ENCODE results near the gene TMEM245.
"Not testable (repeated sequence)": the region's sequence is repeated elsewhere in the genome, so short reads cannot be mapped to it uniquely, and the experiment has no call there.

Gene TMEM245

DNA sequence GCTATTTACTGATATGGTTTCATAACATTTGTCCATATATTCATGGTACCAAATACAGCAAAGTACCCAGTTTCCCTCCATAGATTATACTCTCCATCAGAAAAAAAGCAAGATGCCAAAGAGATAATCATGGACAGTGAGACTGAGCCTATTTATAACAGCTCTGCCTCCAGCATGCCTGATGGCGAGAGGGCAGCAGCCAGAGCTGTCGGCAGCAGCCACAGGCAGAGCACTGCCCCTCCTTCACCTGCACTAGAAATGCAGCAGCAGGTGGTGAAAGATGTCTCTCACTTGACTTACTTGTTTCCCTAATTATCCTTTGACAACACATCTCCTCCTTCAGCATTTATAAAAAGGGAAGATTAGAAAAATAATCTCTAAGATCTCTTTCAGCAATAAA is 138.9 kb downstream of the TMEM245 start:
- H3K9me3 ChIP-seq (ENCODE audit: control insufficient read depth, low read length) = no peaks in the 10 kb centered on the region
- H3K4me3 ChIP-seq (ENCODE audit: insufficient read depth, low read depth, low read length, poor library complexity, severe bottlenecking) = no peak overlapping the region
- H3K27me3 ChIP-seq (replicated peaks; ENCODE audit: control insufficient read depth, insufficient read depth, low read length, poor library complexity, severe bottlenecking) = no peaks in the 10 kb centered on the region
- H3K4me1 ChIP-seq (ENCODE audit: control insufficient read depth, insufficient read depth, low read length, poor library complexity, severe bottlenecking) = no peaks in the 10 kb centered on the region
- H3K27ac ChIP-seq (ENCODE audit: insufficient read depth, low read length, poor library complexity, severe bottlenecking) = no peak overlapping the region
- no peak for DNase-seq
- H3K36me3 ChIP-seq (ENCODE audit: control insufficient read depth, insufficient read depth, low read length) = no peaks in the 10 kb centered on the region

DNA sequence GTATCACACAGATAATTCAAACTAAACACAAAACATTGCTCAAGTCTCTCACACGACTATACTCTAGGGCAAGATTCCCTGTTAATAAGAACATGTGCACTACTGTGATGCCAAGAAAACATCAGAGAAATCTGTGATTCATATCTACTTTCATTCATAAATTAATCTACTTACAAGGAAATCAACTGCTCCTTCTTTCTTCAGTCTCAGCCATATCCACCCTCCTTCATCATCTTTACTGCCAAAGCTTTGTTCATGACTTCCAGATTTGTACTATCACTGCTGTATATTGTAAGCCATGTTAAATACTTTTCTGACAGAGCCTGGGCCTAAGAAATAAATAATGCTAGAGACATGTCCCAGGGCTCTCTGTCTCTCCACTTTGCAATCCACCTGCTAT is 141.5 kb downstream of the TMEM245 start:
- no peak overlapping the region for H3K27ac ChIP-seq (ENCODE audit: insufficient read depth, low read length, poor library complexity, severe bottlenecking)
- no peaks in the 10 kb centered on the region for H3K4me1 ChIP-seq (ENCODE audit: control insufficient read depth, insufficient read depth, low read length, poor library complexity, severe bottlenecking)
- DNase-seq = no peak
- H3K36me3 ChIP-seq (ENCODE audit: control insufficient read depth, insufficient read depth, low read length) = no peaks in the 10 kb centered on the region
- no peak overlapping the region for H3K4me3 ChIP-seq (ENCODE audit: insufficient read depth, low read depth, low read length, poor library complexity, severe bottlenecking)
- no peaks in the 10 kb centered on the region for H3K9me3 ChIP-seq (ENCODE audit: control insufficient read depth, low read length)
- no peaks in the 10 kb centered on the region for H3K27me3 ChIP-seq (replicated peaks; ENCODE audit: control insufficient read depth, insufficient read depth, low read length, poor library complexity, severe bottlenecking)

DNA sequence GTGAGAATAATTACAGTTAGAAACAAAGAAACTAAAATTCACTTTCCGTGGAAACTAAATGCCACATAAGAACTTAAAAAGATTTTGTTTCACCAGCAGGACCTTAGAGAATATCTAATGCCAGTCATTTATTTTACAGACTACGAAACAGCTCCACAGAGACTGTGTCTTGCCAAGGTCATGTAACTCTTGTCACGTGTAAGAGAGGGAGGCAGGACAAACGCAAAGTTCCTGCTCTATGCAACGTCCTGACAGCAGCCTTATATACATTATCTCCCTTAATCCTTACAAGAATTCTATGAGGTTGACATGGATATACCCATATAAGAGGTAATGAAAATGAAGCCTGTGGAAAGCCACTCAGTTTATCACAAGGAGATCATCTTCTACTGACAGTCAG is 145.9 kb downstream of the TMEM245 start:
- Histone ChIP-seq H3K4me1 (ENCODE audit: control insufficient read depth, insufficient read depth, low read length, poor library complexity, severe bottlenecking) (no peaks in the 10 kb centered on the region), H3K9me3 (ENCODE audit: control insufficient read depth, low read length) (no peaks in the 10 kb centered on the region), H3K36me3 (ENCODE audit: control insufficient read depth, insufficient read depth, low read length) (no peaks in the 10 kb centered on the region), H3K27ac (ENCODE audit: insufficient read depth, low read length, poor library complexity, severe bottlenecking) (no peak overlapping the region), H3K4me3 (ENCODE audit: insufficient read depth, low read depth, low read length, poor library complexity, severe bottlenecking) (no peak overlapping the region), H3K27me3 (replicated peaks; ENCODE audit: control insufficient read depth, insufficient read depth, low read length, poor library complexity, severe bottlenecking) (no peaks in the 10 kb centered on the region)
- no peak for DNase-seq

DNA sequence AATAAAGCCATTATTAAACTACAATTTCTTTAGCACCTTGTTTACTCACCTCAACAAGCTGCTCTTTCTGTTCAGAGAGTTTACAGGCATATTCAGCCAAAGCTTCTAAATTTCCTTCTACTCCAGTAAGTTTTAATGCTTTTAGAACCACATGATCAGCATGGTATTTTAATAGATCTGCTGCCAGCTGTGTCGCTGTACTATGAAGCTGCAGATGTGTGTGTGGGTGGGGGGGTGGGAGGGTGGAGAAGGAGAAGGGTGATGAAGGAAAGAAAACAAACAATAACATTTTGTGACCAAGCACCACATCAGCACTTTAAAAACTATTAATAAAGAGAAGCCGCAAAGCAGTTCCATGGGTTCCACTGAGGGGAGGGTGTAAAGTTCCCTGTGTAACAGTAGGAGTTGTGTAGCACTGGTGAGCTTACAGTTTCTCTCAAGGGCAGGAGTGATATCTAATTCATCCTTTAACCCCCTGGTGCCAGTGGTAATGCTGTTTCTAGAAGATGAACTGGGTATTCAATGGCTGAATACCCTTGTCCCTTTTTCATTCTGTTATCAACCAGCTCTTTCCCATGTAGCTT is 147.0 kb downstream of the TMEM245 start:
- H3K36me3 ChIP-seq (ENCODE audit: control insufficient read depth, insufficient read depth, low read length) = no peaks in the 10 kb centered on the region
- no peak overlapping the region for H3K4me3 ChIP-seq (ENCODE audit: insufficient read depth, low read depth, low read length, poor library complexity, severe bottlenecking)
- H3K4me1 ChIP-seq (ENCODE audit: control insufficient read depth, insufficient read depth, low read length, poor library complexity, severe bottlenecking) = no peaks in the 10 kb centered on the region
- H3K9me3 ChIP-seq (ENCODE audit: control insufficient read depth, low read length) = no peaks in the 10 kb centered on the region
- H3K27me3 ChIP-seq (replicated peaks; ENCODE audit: control insufficient read depth, insufficient read depth, low read length, poor library complexity, severe bottlenecking) = no peaks in the 10 kb centered on the region
- H3K27ac ChIP-seq (ENCODE audit: insufficient read depth, low read length, poor library complexity, severe bottlenecking) = no peak overlapping the region
- DNase-seq = no peak

DNA sequence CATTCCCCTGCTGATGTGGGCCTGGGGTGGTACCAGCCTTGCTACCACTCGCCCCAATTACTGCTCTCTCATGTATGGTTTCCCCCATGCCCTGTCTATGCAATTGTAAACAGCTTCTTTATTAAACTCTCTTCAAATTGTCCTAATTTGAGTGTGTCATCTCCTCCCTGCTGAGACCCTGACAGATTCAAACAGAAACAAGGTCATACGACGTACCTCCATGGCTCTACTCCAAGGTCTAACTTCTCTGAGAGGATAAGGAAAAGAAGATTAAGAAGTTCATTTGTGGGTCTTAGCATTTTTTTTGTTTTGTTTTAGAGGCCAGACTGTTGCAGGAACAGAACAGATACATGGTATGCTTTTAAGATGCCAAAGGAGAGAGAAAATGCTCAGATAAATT is 147.6 kb downstream of the TMEM245 start:
- Histone ChIP-seq H3K4me3 (ENCODE audit: insufficient read depth, low read depth, low read length, poor library complexity, severe bottlenecking) (no peak overlapping the region), H3K36me3 (ENCODE audit: control insufficient read depth, insufficient read depth, low read length) (no peaks in the 10 kb centered on the region), H3K27ac (ENCODE audit: insufficient read depth, low read length, poor library complexity, severe bottlenecking) (no peak overlapping the region), H3K9me3 (ENCODE audit: control insufficient read depth, low read length) (no peaks in the 10 kb centered on the region), H3K27me3 (replicated peaks; ENCODE audit: control insufficient read depth, insufficient read depth, low read length, poor library complexity, severe bottlenecking) (no peaks in the 10 kb centered on the region), H3K4me1 (ENCODE audit: control insufficient read depth, insufficient read depth, low read length, poor library complexity, severe bottlenecking) (no peaks in the 10 kb centered on the region)
- no peak for DNase-seq

DNA sequence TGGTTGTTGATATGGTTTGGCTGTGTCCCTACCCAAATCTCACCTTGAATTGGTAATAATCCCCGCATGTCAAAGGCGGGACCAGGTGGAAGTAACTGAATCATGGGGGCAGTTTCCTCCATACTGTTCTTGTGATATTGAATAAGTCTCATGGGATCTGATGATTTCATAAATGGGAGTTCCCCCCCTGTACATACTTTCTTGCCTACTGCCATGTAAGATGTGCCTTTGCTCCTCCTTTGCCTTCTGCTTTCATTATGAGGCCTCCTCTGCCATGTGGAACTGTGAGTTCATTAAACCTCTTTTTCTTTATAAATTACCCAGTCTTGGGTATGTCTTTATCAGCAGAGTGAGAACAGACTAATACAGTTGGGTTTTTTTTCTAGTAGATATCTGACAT is 148.4 kb downstream of the TMEM245 start:
- H3K27me3 ChIP-seq (replicated peaks; ENCODE audit: control insufficient read depth, insufficient read depth, low read length, poor library complexity, severe bottlenecking); H3K27ac ChIP-seq (ENCODE audit: insufficient read depth, low read length, poor library complexity, severe bottlenecking); DNase-seq; H3K36me3 ChIP-seq (ENCODE audit: control insufficient read depth, insufficient read depth, low read length); H3K4me1 ChIP-seq (ENCODE audit: control insufficient read depth, insufficient read depth, low read length, poor library complexity, severe bottlenecking); H3K4me3 ChIP-seq (ENCODE audit: insufficient read depth, low read depth, low read length, poor library complexity, severe bottlenecking); H3K9me3 ChIP-seq (ENCODE audit: control insufficient read depth, low read length): not testable (repeated sequence)

DNA sequence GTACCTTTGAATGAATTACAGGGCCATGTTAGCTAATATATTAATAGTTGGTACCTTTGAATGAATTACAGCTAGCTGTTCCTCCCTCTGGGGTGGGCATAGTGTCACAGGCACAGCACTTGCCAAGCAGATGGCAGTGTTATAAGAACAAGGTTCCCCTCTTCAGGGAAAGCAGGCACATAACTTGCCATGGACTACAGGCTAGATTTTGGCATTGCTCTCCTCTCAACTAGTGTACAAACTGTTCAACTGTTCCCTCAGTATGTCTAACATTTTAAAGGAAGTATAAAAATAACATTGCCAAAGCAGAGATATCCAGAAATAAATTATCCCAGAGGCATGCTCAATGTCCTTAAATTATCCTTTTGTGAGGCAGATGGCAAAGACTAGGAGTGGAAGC is 151.8 kb downstream of the TMEM245 start:
- H3K27ac ChIP-seq (ENCODE audit: insufficient read depth, low read length, poor library complexity, severe bottlenecking) = no peak overlapping the region
- no peaks in the 10 kb centered on the region for H3K36me3 ChIP-seq (ENCODE audit: control insufficient read depth, insufficient read depth, low read length)

More for the DNA sequence above, 151.8 kb downstream of the TMEM245 start:
- no peaks in the 10 kb centered on the region for H3K27me3 ChIP-seq (replicated peaks; ENCODE audit: control insufficient read depth, insufficient read depth, low read length, poor library complexity, severe bottlenecking)
- no peak for DNase-seq
- no peak overlapping the region for H3K4me3 ChIP-seq (ENCODE audit: insufficient read depth, low read depth, low read length, poor library complexity, severe bottlenecking)
- no peaks in the 10 kb centered on the region for H3K9me3 ChIP-seq (ENCODE audit: control insufficient read depth, low read length)
- no peaks in the 10 kb centered on the region for H3K4me1 ChIP-seq (ENCODE audit: control insufficient read depth, insufficient read depth, low read length, poor library complexity, severe bottlenecking)
